ENCODE measurements around the gene WIPF3.

GRCh38 chr7:29853789-29854188 is 47.5 kb downstream of the WIPF3 start:
- TF ChIP-seq EZH2phosphoT487 (IDR thresholded peaks at IDR 0.05; ENCODE audit: insufficient read depth, low read depth) (no peak), EZH2 (IDR thresholded peaks at IDR 0.05; ENCODE audit: insufficient read depth, poor library complexity, severe bottlenecking) (no peak)

Measured in GM23248 (cell line).